NB4 (cell line): Measurements from ENCODE around the gene GDNF.

Experiments
- POLR2A ChIP-seq: IDR thresholded peaks from 2 replicates; pipeline ENCODE4 v1.6.1; 2011; ENCODE audit warnings: mild to moderate bottlenecking; ENCODE audit not compliant: insufficient read length; ENCODE audit errors: extremely low read depth
- TF ChIP-seq, protein P1 (sequence below): IDR thresholded peaks from one replicate; pipeline ENCODE4 v1.5.1; 2012; ENCODE audit warnings: low read depth, low read length

DNA sequence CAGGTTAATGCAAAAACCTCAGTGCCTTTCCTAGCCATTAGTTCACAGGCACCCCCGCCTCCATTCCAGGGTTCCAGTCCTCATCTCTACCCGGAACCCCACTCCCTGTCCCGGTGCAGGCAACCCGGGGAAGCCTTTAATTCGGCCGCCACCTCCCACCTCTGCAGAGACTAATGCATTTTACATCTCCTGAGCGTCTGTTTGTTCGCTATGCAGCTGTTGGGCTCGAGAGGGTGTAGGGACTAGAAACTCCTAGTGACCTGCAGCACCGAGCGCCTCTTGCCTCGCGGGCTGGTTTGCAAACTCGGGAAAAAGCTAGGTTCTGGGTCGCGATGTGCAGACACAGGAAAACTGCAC is 3.6 kb downstream of the GDNF start:
- no peak for TF ChIP-seq POLR2A
- TF ChIP-seq, protein P1, sequence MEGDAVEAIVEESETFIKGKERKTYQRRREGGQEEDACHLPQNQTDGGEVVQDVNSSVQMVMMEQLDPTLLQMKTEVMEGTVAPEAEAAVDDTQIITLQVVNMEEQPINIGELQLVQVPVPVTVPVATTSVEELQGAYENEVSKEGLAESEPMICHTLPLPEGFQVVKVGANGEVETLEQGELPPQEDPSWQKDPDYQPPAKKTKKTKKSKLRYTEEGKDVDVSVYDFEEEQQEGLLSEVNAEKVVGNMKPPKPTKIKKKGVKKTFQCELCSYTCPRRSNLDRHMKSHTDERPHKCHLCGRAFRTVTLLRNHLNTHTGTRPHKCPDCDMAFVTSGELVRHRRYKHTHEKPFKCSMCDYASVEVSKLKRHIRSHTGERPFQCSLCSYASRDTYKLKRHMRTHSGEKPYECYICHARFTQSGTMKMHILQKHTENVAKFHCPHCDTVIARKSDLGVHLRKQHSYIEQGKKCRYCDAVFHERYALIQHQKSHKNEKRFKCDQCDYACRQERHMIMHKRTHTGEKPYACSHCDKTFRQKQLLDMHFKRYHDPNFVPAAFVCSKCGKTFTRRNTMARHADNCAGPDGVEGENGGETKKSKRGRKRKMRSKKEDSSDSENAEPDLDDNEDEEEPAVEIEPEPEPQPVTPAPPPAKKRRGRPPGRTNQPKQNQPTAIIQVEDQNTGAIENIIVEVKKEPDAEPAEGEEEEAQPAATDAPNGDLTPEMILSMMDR, result no peak
